Breast epithelium (tissue), 3 donors: ENCODE data around the gene ANTXR2.

Source experiments
- POLR2A ChIP-seq: fragments of 450-650 bp; IDR thresholded peaks from one replicate; pipeline ENCODE4 v1.6.1; 2016; ENCODE audit warnings: antibody characterized with exemption, mild to moderate bottlenecking, moderate library complexity
- POLR2AphosphoS5 ChIP-seq, 3 donors: sonication (generic); formaldehyde crosslinking; IDR thresholded peaks; one replicate each; pipeline ENCODE4 v1.6.1; 2017; ENCODE audit warnings: antibody characterized with exemption in 3 of 3
- TF ChIP-seq, protein P1 (sequence below), 3 donors: fragments of 450-650 bp; IDR thresholded peaks; one replicate each; pipeline ENCODE4 v1.5.1; 2016 to 2017; ENCODE audit warnings: antibody characterized with exemption in 3 of 3, mild to moderate bottlenecking in 3 of 3, moderate library complexity in 3 of 3

GRCh38 chr4:79851625-79852304 is 221.3 kb downstream of the ANTXR2 start:
- TF ChIP-seq, protein P1, sequence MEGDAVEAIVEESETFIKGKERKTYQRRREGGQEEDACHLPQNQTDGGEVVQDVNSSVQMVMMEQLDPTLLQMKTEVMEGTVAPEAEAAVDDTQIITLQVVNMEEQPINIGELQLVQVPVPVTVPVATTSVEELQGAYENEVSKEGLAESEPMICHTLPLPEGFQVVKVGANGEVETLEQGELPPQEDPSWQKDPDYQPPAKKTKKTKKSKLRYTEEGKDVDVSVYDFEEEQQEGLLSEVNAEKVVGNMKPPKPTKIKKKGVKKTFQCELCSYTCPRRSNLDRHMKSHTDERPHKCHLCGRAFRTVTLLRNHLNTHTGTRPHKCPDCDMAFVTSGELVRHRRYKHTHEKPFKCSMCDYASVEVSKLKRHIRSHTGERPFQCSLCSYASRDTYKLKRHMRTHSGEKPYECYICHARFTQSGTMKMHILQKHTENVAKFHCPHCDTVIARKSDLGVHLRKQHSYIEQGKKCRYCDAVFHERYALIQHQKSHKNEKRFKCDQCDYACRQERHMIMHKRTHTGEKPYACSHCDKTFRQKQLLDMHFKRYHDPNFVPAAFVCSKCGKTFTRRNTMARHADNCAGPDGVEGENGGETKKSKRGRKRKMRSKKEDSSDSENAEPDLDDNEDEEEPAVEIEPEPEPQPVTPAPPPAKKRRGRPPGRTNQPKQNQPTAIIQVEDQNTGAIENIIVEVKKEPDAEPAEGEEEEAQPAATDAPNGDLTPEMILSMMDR (IDR thresholded peaks at IDR 0.05) = no peak
- TF ChIP-seq POLR2AphosphoS5 (IDR thresholded peaks at IDR 0.05) (no peak), POLR2A (no peak)
